Fibroblast of lung (primary cell): ENCODE data around the gene PCDHA7. TPM values are rescaled to one million over a fixed set of nuclear protein-coding genes. Genes with fewer than 3 reads are reported as not detected.

Source experiments
- DNase-seq, 2 donors: peaks; one replicate each; pipeline versions ENCODE4 v3.0.0 to v3.0.0-alpha.2; 2010; ENCODE audit warnings: low read depth in 2 of 2
- H2AFZ ChIP-seq: 2 replicates; pipeline ENCODE4 v1.5.1; 2012; ENCODE audit warnings: low read length, control low read depth, inconsistent platforms
- H3K27ac ChIP-seq: 2 replicates; pipeline ENCODE4 v1.5.1; 2011; ENCODE audit warnings: low read length, control low read depth; ENCODE audit not compliant: insufficient read depth
- H3K27me3 ChIP-seq: 2 replicates; pipeline ENCODE4 v1.5.1; 2011; ENCODE audit warnings: mild to moderate bottlenecking, low read length; ENCODE audit not compliant: control insufficient read depth, insufficient read depth
- H3K36me3 ChIP-seq: 2 replicates; pipeline ENCODE4 v1.5.1; 2011; ENCODE audit warnings: low read length; ENCODE audit not compliant: control insufficient read depth, insufficient read depth
- H3K4me1 ChIP-seq: 2 replicates; pipeline ENCODE4 v1.5.1; 2011; ENCODE audit warnings: low read length; ENCODE audit not compliant: control insufficient read depth, insufficient read depth; ENCODE audit errors: extremely low read depth
- H3K4me2 ChIP-seq: 2 replicates; pipeline ENCODE4 v1.5.1; 2011; ENCODE audit warnings: low read length, control low read depth; ENCODE audit not compliant: insufficient read depth; ENCODE audit errors: extremely low read depth
- H3K4me3 ChIP-seq, 4 experiments: fragments of 200-600 bp in 1 of 4; sonication (generic) in 1 of 4; replicated peaks in 1 of 4; 2 replicates each; pipeline ENCODE4 v1.5.1; 2011 to 2016; ENCODE audit warnings: low read length in 4 of 4, low read depth in 3 of 4, mild to moderate bottlenecking in 3 of 4, control low read depth in 2 of 4, inconsistent platforms in 1 of 4, mixed read lengths in 1 of 4; ENCODE audit not compliant: insufficient read depth in 1 of 4; ENCODE audit errors: control extremely low read depth in 1 of 4
- H3K79me2 ChIP-seq: 2 replicates; pipeline ENCODE4 v1.5.1; 2012; ENCODE audit warnings: mild to moderate bottlenecking, low read length, inconsistent platforms; ENCODE audit not compliant: control insufficient read depth, insufficient read depth
- H3K9ac ChIP-seq: 2 replicates; pipeline ENCODE4 v1.5.1; 2011; ENCODE audit warnings: mild to moderate bottlenecking, low read length, control low read depth; ENCODE audit not compliant: insufficient read depth
- H3K9me3 ChIP-seq: 2 replicates; pipeline ENCODE4 v1.5.1; 2012; ENCODE audit warnings: low read depth, low read length; ENCODE audit not compliant: control insufficient read depth, insufficient read depth
- H4K20me1 ChIP-seq: 2 replicates; pipeline ENCODE4 v1.5.1; 2011; ENCODE audit warnings: low read length; ENCODE audit not compliant: control insufficient read depth, insufficient read depth; ENCODE audit errors: extremely low read depth
- CTCF ChIP-seq, 2 donors: IDR thresholded peaks in 1 of 2; conservative IDR thresholded peaks in 1 of 2; 1 replicate in 1 of 2; 2 replicates in 1 of 2; pipeline ENCODE4 v1.5.1; 2011 to 2012; ENCODE audit warnings: low read length in 2 of 2, control low read depth in 1 of 2, inconsistent platforms in 1 of 2, low read depth in 1 of 2, mild to moderate bottlenecking in 1 of 2
- EZH2 ChIP-seq: IDR thresholded peaks from 2 replicates; pipeline ENCODE4 v1.5.1; 2012; ENCODE audit warnings: low read length, control low read depth, mild to moderate bottlenecking; ENCODE audit errors: missing control alignments
- polyA plus RNA-seq, 2 donors: library from polyadenylated mRNA; depleted of rRNA in 1 of 2; stranded (reverse) in 1 of 2; unstranded in 1 of 2; fragments of >200 nt; gene quantifications; 2 replicates each; pipeline ENCODE4 v1.2.1, GENCODE V29; 2011 to 2012; ENCODE audit warnings: missing spikeins in 1 of 2
- total RNA-seq: library from RNA; depleted of rRNA; stranded (reverse); fragments of >200 nt; gene quantifications from 2 replicates; pipeline ENCODE4 v1.2.1, GENCODE V29; 2014

The PCDHA7 gene
- total and polyA plus RNA-seq, 2 donors (not counting 1 experiment from before 2014, with no cell fraction given) = 2.1 to 2.5 TPM

- no peaks in the 10 kb centered on the region for H3K36me3 ChIP-seq
- H2AFZ ChIP-seq = peak within 1 kb of the TSS; percentile 30
- no peaks in the 10 kb centered on the region for H3K9me3 ChIP-seq
- H3K9ac ChIP-seq = no peak within 1 kb of the TSS
- no peaks in the 10 kb centered on the region for H3K79me2 ChIP-seq
- TF ChIP-seq CTCF (conservative IDR thresholded peaks at IDR 0.05 in 1 of 2, IDR thresholded peaks at IDR 0.05 in 1 of 2; ENCODE audit: low read depth in 1 of 2, low read length in 2 of 2) (no peak), EZH2 (no peak)
- no peak within 1 kb of the TSS for H3K4me2 ChIP-seq
- H4K20me1 ChIP-seq = no peaks in the 10 kb centered on the region
- no peaks in the 10 kb centered on the region for H3K4me1 ChIP-seq
- DNase-seq = peak in 1 of 2 donors; percentile 2
- no peak within 1 kb of the TSS for H3K27ac ChIP-seq
- H3K4me3 ChIP-seq = peak within 1 kb of the TSS in 1 of 4 experiments; percentile 30
- H3K27me3 ChIP-seq = no peaks in the 10 kb centered on the region
Observed at GRCh38 chr5:140855772-140856674, 22.0 kb downstream of the PCDHA7 start, which contains the start of gene PCDHA10. Gene PCDHA10 (plus strand): TSS chr5:140855897. CDS start chr5:140856049, 152 bp downstream.

GRCh38 chr5:140857177-140857986 lies 23.3 kb downstream of the PCDHA7 start:
- Histone ChIP-seq H3K9me3 (no peaks in the 10 kb centered on the region), H3K4me1 (no peaks in the 10 kb centered on the region), H2AFZ (no peak overlapping the region), H3K4me2 (no peak overlapping the region), H3K4me3 (no peak overlapping the region), H3K27ac (no peak overlapping the region), H3K9ac (no peak overlapping the region), H3K79me2 (no peaks in the 10 kb centered on the region), H3K27me3 (no peaks in the 10 kb centered on the region), H3K36me3 (no peaks in the 10 kb centered on the region), H4K20me1 (no peaks in the 10 kb centered on the region)
- no peak for DNase-seq
- TF ChIP-seq EZH2 (no peak), CTCF (conservative IDR thresholded peaks at IDR 0.05 in 1 of 2, IDR thresholded peaks at IDR 0.05 in 1 of 2; ENCODE audit: low read depth in 1 of 2, low read length in 2 of 2) (no peak)

- Histone ChIP-seq H3K79me2 (no peaks in the 10 kb centered on the region), H2AFZ (no peak overlapping the region), H4K20me1 (no peaks in the 10 kb centered on the region), H3K27ac (no peak overlapping the region), H3K36me3 (no peaks in the 10 kb centered on the region), H3K4me2 (no peak overlapping the region), H3K9ac (no peak overlapping the region), H3K4me1 (no peaks in the 10 kb centered on the region), H3K9me3 (no peaks in the 10 kb centered on the region), H3K27me3 (no peaks in the 10 kb centered on the region), H3K4me3 (no peak overlapping the region)
- DNase-seq = no peak
- no peak for TF ChIP-seq EZH2
- TF ChIP-seq CTCF (conservative IDR thresholded peaks at IDR 0.05 in 1 of 2, IDR thresholded peaks at IDR 0.05 in 1 of 2; ENCODE audit: low read depth in 1 of 2, low read length in 2 of 2) = no peak
Observed at GRCh38 chr5:140857987-140858240, 23.8 kb downstream of the PCDHA7 start.
